Adrenal gland (tissue), 5 donors: ENCODE results near the gene ANGPTL4.

Source experiments
- POLR2A ChIP-seq, 2 donors: fragments of 450-650 bp; IDR thresholded peaks; one replicate each; pipeline ENCODE4 v1.6.1; 2017; ENCODE audit warnings: antibody characterized with exemption in 2 of 2, mild to moderate bottlenecking in 2 of 2, moderate library complexity in 1 of 2
- TF ChIP-seq, protein P1 (sequence below), 6 experiments: fragments of 450-650 bp in 4 of 6; fragments of 200-600 bp in 2 of 6; sonication (generic) in 1 of 6; IDR thresholded peaks; 1 replicate in 5 of 6; 2 replicates in 1 of 6; pipeline versions ENCODE4 v1.5.1 to v1.8.0; 2016 to 2021; ENCODE audit warnings: antibody characterized with exemption in 6 of 6, mild to moderate bottlenecking in 2 of 6, moderate library complexity in 1 of 6
- donor health status: DM: no; HTN: no; CAD: no.

GRCh38 chr19:8416796-8417195 is 52.8 kb downstream of the ANGPTL4 start:
- TF ChIP-seq, protein P1, sequence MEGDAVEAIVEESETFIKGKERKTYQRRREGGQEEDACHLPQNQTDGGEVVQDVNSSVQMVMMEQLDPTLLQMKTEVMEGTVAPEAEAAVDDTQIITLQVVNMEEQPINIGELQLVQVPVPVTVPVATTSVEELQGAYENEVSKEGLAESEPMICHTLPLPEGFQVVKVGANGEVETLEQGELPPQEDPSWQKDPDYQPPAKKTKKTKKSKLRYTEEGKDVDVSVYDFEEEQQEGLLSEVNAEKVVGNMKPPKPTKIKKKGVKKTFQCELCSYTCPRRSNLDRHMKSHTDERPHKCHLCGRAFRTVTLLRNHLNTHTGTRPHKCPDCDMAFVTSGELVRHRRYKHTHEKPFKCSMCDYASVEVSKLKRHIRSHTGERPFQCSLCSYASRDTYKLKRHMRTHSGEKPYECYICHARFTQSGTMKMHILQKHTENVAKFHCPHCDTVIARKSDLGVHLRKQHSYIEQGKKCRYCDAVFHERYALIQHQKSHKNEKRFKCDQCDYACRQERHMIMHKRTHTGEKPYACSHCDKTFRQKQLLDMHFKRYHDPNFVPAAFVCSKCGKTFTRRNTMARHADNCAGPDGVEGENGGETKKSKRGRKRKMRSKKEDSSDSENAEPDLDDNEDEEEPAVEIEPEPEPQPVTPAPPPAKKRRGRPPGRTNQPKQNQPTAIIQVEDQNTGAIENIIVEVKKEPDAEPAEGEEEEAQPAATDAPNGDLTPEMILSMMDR (IDR thresholded peaks at IDR 0.05): no peak
- no peak for TF ChIP-seq POLR2A (IDR thresholded peaks at IDR 0.05)
